ENCODE measurements around the gene CACNA1B. TPM values are rescaled to one million over a fixed set of nuclear protein-coding genes. Genes with fewer than 3 reads are reported as not detected.

The CACNA1B gene
- total RNA-seq, 1 experiment from 2014 or later: 7.8 TPM

- H2BK120ac ChIP-seq (ENCODE audit: low read depth, low read length, poor library complexity, severe bottlenecking): no peak overlapping the region
- no peak overlapping the region for H4K91ac ChIP-seq (ENCODE audit: insufficient read length, low read depth, low read length)
- Mint-ChIP-seq H3K9me3 (peaks cover 7 to 8% of the 10 kb centered on the region in 2 experiments), H3K36me3 (ENCODE audit: insufficient read depth in 1 of 3, low read depth in 3 of 3) (peaks cover 46 to 61% (median 52%) of the 10 kb centered on the region in 3 experiments), H3K4me1 (no peaks in the 10 kb centered on the region), H3K27ac (0 out of 7 replicates have a peak overlapping the region, but pooled peaks of 1 of the 3 experiments have one; percentile 8), H3K4me3 (no peak overlapping the region), H3K27me3 (ENCODE audit: low read depth) (no peaks in the 10 kb centered on the region)
- no peak overlapping the region for H3K4ac ChIP-seq (ENCODE audit: low read depth, low read length)
- H3K27me3 ChIP-seq (ENCODE audit: insufficient read depth, low read length): no peaks in the 10 kb centered on the region
- no peak overlapping the region for H2BK15ac ChIP-seq (ENCODE audit: low read depth, low read length)
- WGBS (ENCODE audit: extremely low coverage, insufficient read length, low lambda C conversion rate): no CpG with 5 or more reads among the region's 9 CpGs
- H3K56ac ChIP-seq (ENCODE audit: insufficient read length, low read depth, low read length): no peak overlapping the region
- H3K27ac ChIP-seq (ENCODE audit: insufficient read length, low read depth, low read length): no peak overlapping the region
- no peak overlapping the region for H3K14ac ChIP-seq (ENCODE audit: insufficient read depth, low read length)
- no peak overlapping the region for H2AK5ac ChIP-seq (ENCODE audit: insufficient read length, low read length)
- H3K23me2 ChIP-seq (ENCODE audit: insufficient read length, low read depth, low read length, poor library complexity, severe bottlenecking): no peaks in the 10 kb centered on the region
- TF ChIP-seq CTCF (conservative IDR thresholded peaks at IDR 0.05): no peak
- no peaks in the 10 kb centered on the region for H3K79me1 ChIP-seq (ENCODE audit: insufficient read depth, low read depth, low read length, poor library complexity, severe bottlenecking)
- H4K8ac ChIP-seq (replicated peaks; ENCODE audit: insufficient read length, low read depth, low read length): no peak overlapping the region
- H2BK20ac ChIP-seq (ENCODE audit: low read depth, low read length, poor library complexity, severe bottlenecking): no peak overlapping the region
- H3K9me3 ChIP-seq (ENCODE audit: control insufficient read depth, low read depth, low read length): no peaks in the 10 kb centered on the region
- H3K9ac ChIP-seq (ENCODE audit: extremely low read depth, insufficient read length, low read length): no peak overlapping the region
- H2BK12ac ChIP-seq (ENCODE audit: insufficient read length, low read depth, low read length): no peak overlapping the region
- H3T11ph ChIP-seq (ENCODE audit: low read length): no peak overlapping the region
- no peak overlapping the region for H3K18ac ChIP-seq (ENCODE audit: insufficient read length, low read depth, low read length)
- no peak overlapping the region for H2BK5ac ChIP-seq (ENCODE audit: insufficient read length, low read length)
- no peak overlapping the region for H3K4me2 ChIP-seq (ENCODE audit: insufficient read depth, insufficient read length, low read length)
- H2AFZ ChIP-seq (ENCODE audit: low read length): no peak overlapping the region
- H3K23ac ChIP-seq (ENCODE audit: insufficient read length, low read depth, low read length): no peak overlapping the region
- H4K5ac ChIP-seq (ENCODE audit: insufficient read length, low read depth, low read length): no peak overlapping the region
- H3K4me1 ChIP-seq (ENCODE audit: insufficient read depth, low read length): no peaks in the 10 kb centered on the region
- no peak for DNase-seq
- H3K79me2 ChIP-seq (ENCODE audit: insufficient read depth, low read length): no peaks in the 10 kb centered on the region
- H4K20me1 ChIP-seq (ENCODE audit: control insufficient read depth, insufficient read depth, insufficient read length): no peaks in the 10 kb centered on the region
Measured at GRCh38 chr9:137919095-137919465, 41.5 kb downstream of the CACNA1B start.
